ENCODE measurements around the gene CAPN9. TPM values are rescaled to one million over a fixed set of nuclear protein-coding genes. Genes with fewer than 3 reads are reported as not detected.

CAPN9 gene
- total and polyA plus RNA-seq, 9 donors = 0.34 to 1.5 (median 0.67) TPM

DNA sequence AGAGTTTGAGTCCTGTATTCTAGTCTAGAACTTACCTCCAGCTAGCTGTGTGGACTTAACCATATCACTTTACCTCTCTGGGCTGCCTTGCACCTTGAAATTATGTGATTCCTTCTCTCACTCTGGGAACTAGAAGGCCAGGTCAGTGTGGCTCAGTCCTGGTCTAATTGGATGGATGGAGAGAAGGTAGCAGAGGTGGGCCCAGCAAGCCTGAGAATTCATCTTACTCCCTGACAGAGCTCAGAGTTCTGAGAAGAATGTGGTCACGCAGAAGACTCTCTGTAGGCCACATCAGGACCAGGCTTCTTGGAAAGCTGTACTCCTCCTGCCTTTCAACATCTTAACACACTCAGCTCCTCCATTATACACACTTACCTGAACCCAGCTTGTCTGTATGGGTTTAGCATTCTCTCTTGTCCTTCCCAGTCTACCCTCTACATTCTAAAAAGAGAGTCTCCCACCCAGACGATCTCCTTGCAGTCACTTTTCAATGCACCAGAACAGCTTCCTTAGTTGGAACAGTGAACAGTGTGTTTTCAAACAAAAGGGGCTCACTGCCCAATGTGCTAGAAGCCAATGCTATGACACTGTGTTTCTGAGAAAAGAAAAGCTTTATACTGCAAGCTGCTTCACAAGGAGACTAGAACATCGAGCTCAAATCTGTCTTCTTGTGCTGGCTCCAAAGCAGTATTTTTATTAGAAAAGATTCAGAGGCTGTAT, 60.5 kb downstream of the CAPN9 start:
- WGBS (ENCODE audit: insufficient coverage) = 13% methylated on average over 1 of the region's 3 CpGs
- no peak for DNase-seq
- peaks cover 29% of the 10 kb centered on the region for H3K4me1 ChIP-seq (ENCODE audit: control insufficient read depth, insufficient read depth, low read length)

DNA sequence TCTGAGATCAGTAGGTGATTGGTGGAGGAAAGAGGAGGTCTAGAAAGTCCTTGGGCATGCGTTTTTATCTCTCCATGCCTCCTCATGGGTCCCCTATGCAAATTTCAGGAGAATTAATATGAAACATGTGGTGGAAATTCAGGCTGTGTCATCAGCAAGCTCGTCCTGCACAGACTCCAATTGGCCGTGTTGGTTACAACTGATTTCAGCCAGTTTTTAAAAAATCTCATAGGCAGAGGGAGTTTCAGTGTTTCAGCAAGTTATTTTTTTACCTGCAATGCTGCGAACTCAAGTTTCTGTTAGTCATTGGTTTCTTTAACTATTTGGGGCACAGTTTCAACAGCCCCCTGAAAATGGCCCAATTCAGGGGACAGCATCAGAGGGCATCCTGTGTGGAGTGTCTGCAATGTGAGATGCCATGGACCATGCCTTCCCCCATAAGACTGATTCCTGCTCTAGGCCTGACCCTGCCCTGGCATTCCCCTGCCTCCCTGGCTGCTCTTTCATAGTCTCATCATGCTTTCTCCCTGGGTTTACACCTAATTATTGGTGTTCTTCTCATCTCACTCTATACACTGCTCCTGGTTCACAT, 61.2 kb downstream of the CAPN9 start:
- no peaks in the 10 kb centered on the region for H3K27me3 ChIP-seq (ENCODE audit: control insufficient read depth, insufficient read depth, low read length)
- DNase-seq = peak; percentile 95
- H3K9me3 ChIP-seq (replicated peaks; ENCODE audit: control insufficient read depth, low read depth, low read length) = peaks cover 9% of the 10 kb centered on the region
- WGBS (ENCODE audit: insufficient coverage) = 7% methylated on average over 3 of the region's 4 CpGs
- H3K4me3 ChIP-seq (ENCODE audit: low read length) = no peak overlapping the region
- H3K27ac ChIP-seq (ENCODE audit: low read length) = peak overlapping the region; percentile 90
- H3K36me3 ChIP-seq (ENCODE audit: control insufficient read depth, insufficient read depth, low read length) = no peaks in the 10 kb centered on the region
- peaks cover 29% of the 10 kb centered on the region for H3K4me1 ChIP-seq (ENCODE audit: control insufficient read depth, insufficient read depth, low read length)

More for the DNA sequence above, 60.5 kb downstream of the CAPN9 start:
- no peaks in the 10 kb centered on the region for H3K36me3 ChIP-seq (ENCODE audit: control insufficient read depth, insufficient read depth, low read length)
- no peak overlapping the region for H3K4me3 ChIP-seq (ENCODE audit: low read length)
- no peaks in the 10 kb centered on the region for H3K27me3 ChIP-seq (ENCODE audit: control insufficient read depth, insufficient read depth, low read length)
- H3K9me3 ChIP-seq (replicated peaks; ENCODE audit: control insufficient read depth, low read depth, low read length) = peaks cover 7% of the 10 kb centered on the region
- peak overlapping the region; percentile 90 for H3K27ac ChIP-seq (ENCODE audit: low read length)

DNA sequence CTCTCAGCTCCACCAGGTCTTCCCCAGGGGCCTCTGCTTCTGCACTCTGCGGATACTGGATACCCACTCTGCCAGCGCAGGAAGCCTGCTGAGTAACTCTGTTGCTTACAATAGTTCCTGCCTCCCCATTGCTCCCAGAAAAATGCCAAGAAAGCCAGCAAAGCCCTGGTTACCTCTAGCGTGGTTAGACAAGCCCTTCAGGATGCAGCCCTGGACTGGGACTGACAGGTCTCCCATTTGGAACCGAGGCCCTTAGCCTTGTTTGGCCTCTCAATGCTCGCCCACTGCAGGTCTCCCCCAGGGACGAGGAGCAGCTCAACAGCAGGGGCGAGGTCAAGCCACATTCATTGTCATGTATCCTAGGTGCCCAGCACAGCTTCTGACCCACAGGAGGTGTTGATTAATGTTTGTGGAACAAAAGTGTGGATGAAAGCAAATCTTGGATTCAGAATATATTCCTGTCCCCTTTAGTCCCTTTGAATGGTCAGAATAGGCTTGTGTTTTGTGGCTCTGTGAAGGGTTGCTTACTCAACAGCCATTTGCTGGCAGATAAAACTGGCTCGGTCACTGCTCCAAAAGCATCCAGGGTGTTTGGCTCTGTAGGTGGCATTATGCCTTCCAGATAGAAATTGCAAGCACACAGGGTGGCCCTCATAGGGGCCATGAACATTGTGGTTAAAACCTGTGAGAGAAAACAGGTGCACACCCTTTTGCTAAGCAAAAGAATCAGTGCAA, 62.2 kb downstream of the CAPN9 start:
- WGBS (ENCODE audit: insufficient coverage) = 71% methylated on average over 6 of the region's 8 CpGs
- Histone ChIP-seq H3K4me1 (ENCODE audit: control insufficient read depth, insufficient read depth, low read length) (peaks cover 29% of the 10 kb centered on the region), H3K27ac (ENCODE audit: low read length) (peak overlapping the region; percentile 90), H3K9me3 (replicated peaks; ENCODE audit: control insufficient read depth, low read depth, low read length) (peaks cover 9% of the 10 kb centered on the region), H3K27me3 (ENCODE audit: control insufficient read depth, insufficient read depth, low read length) (no peaks in the 10 kb centered on the region), H3K4me3 (ENCODE audit: low read length) (no peak overlapping the region), H3K36me3 (ENCODE audit: control insufficient read depth, insufficient read depth, low read length) (no peaks in the 10 kb centered on the region)
- no peak for DNase-seq

DNA sequence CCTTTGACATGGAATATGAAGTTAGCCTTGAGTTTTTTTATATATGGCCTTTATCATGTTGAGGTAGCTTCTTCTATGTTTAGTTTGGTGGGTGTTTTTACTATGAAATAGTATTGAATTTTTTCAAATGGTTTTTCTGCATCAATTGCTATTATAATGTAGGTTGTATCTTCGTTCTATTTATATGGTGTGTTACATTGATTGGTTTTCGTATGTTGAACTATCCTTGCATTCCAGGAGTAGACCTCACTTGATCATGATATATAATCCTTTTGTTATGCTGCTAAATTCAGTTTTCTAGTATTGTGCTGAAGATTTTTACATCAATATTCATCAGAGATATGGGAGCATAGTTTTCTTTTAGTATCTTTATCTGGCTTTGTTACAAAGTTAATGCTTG, 65.4 kb downstream of the CAPN9 start:
- WGBS (ENCODE audit: insufficient coverage) = no CpG with 5 or more reads among the region's 2 CpGs
- no peak overlapping the region for H3K27ac ChIP-seq (ENCODE audit: low read length)
- H3K4me1 ChIP-seq (ENCODE audit: control insufficient read depth, insufficient read depth, low read length) = peaks cover 28% of the 10 kb centered on the region
- H3K9me3 ChIP-seq (replicated peaks; ENCODE audit: control insufficient read depth, low read depth, low read length) = peaks cover 9% of the 10 kb centered on the region
- H3K36me3 ChIP-seq (ENCODE audit: control insufficient read depth, insufficient read depth, low read length) = no peaks in the 10 kb centered on the region
- no peak for DNase-seq
- no peaks in the 10 kb centered on the region for H3K27me3 ChIP-seq (ENCODE audit: control insufficient read depth, insufficient read depth, low read length)
- no peak overlapping the region for H3K4me3 ChIP-seq (ENCODE audit: low read length)

GRCh38 chr1:230814949-230815692, 67.9 kb downstream of the CAPN9 start:
- Histone ChIP-seq H3K9me3 (replicated peaks; ENCODE audit: control insufficient read depth, low read depth, low read length) (peaks cover 9% of the 10 kb centered on the region), H3K36me3 (ENCODE audit: control insufficient read depth, insufficient read depth, low read length) (no peaks in the 10 kb centered on the region), H3K27ac (ENCODE audit: low read length) (no peak overlapping the region), H3K4me1 (ENCODE audit: control insufficient read depth, insufficient read depth, low read length) (peaks cover 12% of the 10 kb centered on the region), H3K27me3 (ENCODE audit: control insufficient read depth, insufficient read depth, low read length) (no peaks in the 10 kb centered on the region), H3K4me3 (ENCODE audit: low read length) (no peak overlapping the region)
- 18% methylated on average over 1 of the region's 3 CpGs for WGBS (ENCODE audit: insufficient coverage)
- peak; percentile 86 for DNase-seq

GRCh38 chr1:230816018-230816417, 68.8 kb downstream of the CAPN9 start:
- Histone ChIP-seq H3K27ac (ENCODE audit: low read length) (no peak overlapping the region), H3K27me3 (ENCODE audit: control insufficient read depth, insufficient read depth, low read length) (no peaks in the 10 kb centered on the region), H3K9me3 (replicated peaks; ENCODE audit: control insufficient read depth, low read depth, low read length) (peaks cover 9% of the 10 kb centered on the region), H3K36me3 (ENCODE audit: control insufficient read depth, insufficient read depth, low read length) (no peaks in the 10 kb centered on the region), H3K4me1 (ENCODE audit: control insufficient read depth, insufficient read depth, low read length) (peaks cover 21% of the 10 kb centered on the region), H3K4me3 (ENCODE audit: low read length) (no peak overlapping the region)
- DNase-seq = no peak

DNA sequence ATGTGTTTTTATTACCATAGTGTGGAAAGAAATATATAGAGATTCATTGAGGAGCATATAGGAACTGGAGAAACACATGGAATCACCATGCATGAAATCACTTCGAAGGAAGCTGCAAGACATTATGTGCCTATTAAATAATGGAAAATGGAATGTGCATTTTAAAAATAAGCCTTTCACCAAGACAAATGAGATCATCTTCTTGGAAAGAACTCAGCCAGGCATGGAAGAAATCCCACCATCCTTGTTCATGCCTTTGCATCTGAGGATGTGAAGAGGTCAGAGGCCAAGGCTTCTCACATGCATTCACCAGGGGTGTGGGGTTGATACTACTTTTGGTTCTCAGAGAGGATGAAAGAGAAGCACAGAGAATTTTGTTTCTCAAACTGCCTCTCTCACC, 71.2 kb downstream of the CAPN9 start:
- Histone ChIP-seq H3K27ac (ENCODE audit: low read length) (no peak overlapping the region), H3K36me3 (ENCODE audit: control insufficient read depth, insufficient read depth, low read length) (no peaks in the 10 kb centered on the region), H3K27me3 (ENCODE audit: control insufficient read depth, insufficient read depth, low read length) (no peaks in the 10 kb centered on the region), H3K4me3 (ENCODE audit: low read length) (no peak overlapping the region), H3K4me1 (ENCODE audit: control insufficient read depth, insufficient read depth, low read length) (peaks cover 44% of the 10 kb centered on the region), H3K9me3 (replicated peaks; ENCODE audit: control insufficient read depth, low read depth, low read length) (no peaks in the 10 kb centered on the region)
- DNase-seq = peak; percentile 63
- WGBS (ENCODE audit: insufficient coverage) = no CpG with 5 or more reads among the region's 1 CpG

- H3K4me3 ChIP-seq (ENCODE audit: low read length) = no peak overlapping the region
- H3K4me1 ChIP-seq (ENCODE audit: control insufficient read depth, insufficient read depth, low read length) = peaks cover 49% of the 10 kb centered on the region
- 92% methylated on average over 3 of the region's 6 CpGs for WGBS (ENCODE audit: insufficient coverage)
- no peaks in the 10 kb centered on the region for H3K9me3 ChIP-seq (replicated peaks; ENCODE audit: control insufficient read depth, low read depth, low read length)
- H3K27me3 ChIP-seq (ENCODE audit: control insufficient read depth, insufficient read depth, low read length) = no peaks in the 10 kb centered on the region
- no peak overlapping the region for H3K27ac ChIP-seq (ENCODE audit: low read length)
- H3K36me3 ChIP-seq (ENCODE audit: control insufficient read depth, insufficient read depth, low read length) = no peaks in the 10 kb centered on the region
- DNase-seq = no peak
These were observed 71.7 kb downstream of the CAPN9 start for GRCh38 chr1:230818901-230819300.

GRCh38 chr1:230819976-230820375, 72.8 kb downstream of the CAPN9 start:
- whole genome bisulfite sequencing (ENCODE audit: insufficient coverage) = 91% methylated on average over 2 of the region's 4 CpGs
- Histone ChIP-seq H3K36me3 (ENCODE audit: control insufficient read depth, insufficient read depth, low read length) (no peaks in the 10 kb centered on the region), H3K27ac (ENCODE audit: low read length) (no peak overlapping the region), H3K4me3 (ENCODE audit: low read length) (no peak overlapping the region), H3K4me1 (ENCODE audit: control insufficient read depth, insufficient read depth, low read length) (peaks cover 58% of the 10 kb centered on the region), H3K27me3 (ENCODE audit: control insufficient read depth, insufficient read depth, low read length) (no peaks in the 10 kb centered on the region), H3K9me3 (replicated peaks; ENCODE audit: control insufficient read depth, low read depth, low read length) (no peaks in the 10 kb centered on the region)
- no peak for DNase-seq

- no peak overlapping the region for H3K4me3 ChIP-seq (ENCODE audit: low read length)
- no peak for DNase-seq
- no peaks in the 10 kb centered on the region for H3K36me3 ChIP-seq (ENCODE audit: control insufficient read depth, insufficient read depth, low read length)
- no peaks in the 10 kb centered on the region for H3K27me3 ChIP-seq (ENCODE audit: control insufficient read depth, insufficient read depth, low read length)
- H3K27ac ChIP-seq (ENCODE audit: low read length) = peak overlapping the region; percentile 2
- 100% methylated on average over 1 of the region's 4 CpGs for WGBS (ENCODE audit: insufficient coverage)
- no peaks in the 10 kb centered on the region for H3K9me3 ChIP-seq (replicated peaks; ENCODE audit: control insufficient read depth, low read depth, low read length)
- H3K4me1 ChIP-seq (ENCODE audit: control insufficient read depth, insufficient read depth, low read length) = peaks cover 61% of the 10 kb centered on the region
These were observed 73.4 kb downstream of the CAPN9 start for GRCh38 chr1:230820568-230820967.

Data from muscle of leg (tissue), 11 donors.